Calu3 (cell line): ENCODE results near the gene NHERF2. TPM values are rescaled to one million over a fixed set of nuclear protein-coding genes. Genes with fewer than 3 reads are reported as not detected.

Experiments used
- BruUV-seq: library from RNA; stranded (reverse); fragments of 400-500 nt; replicated peaks from 2 replicates; lab custom pipeline; 2021; lab: Mats Ljungman, UMichigan
- CTCF ChIA-PET: fragments of 300-600 bp; sonication (Branson Sonifier 250); formaldehyde crosslinking; loops from one replicate; lab custom pipeline; 2022; ENCODE audit warnings: antibody characterized with exemption; lab: Charles Lee
- DNase-seq: peaks from one replicate; pipeline ENCODE4 v3.0.0; 2022
- H3K27ac Mint-ChIP-seq: one replicate; pipeline ENCODE4 v1.8.0; 2022; ENCODE audit warnings: mixed read lengths; ENCODE audit not compliant: unreplicated experiment
- H3K27me3 Mint-ChIP-seq: one replicate; pipeline ENCODE4 v1.8.0; 2022; ENCODE audit warnings: mixed read lengths; ENCODE audit not compliant: unreplicated experiment
- H3K36me3 Mint-ChIP-seq: one replicate; pipeline ENCODE4 v1.8.0; 2022; ENCODE audit warnings: mild to moderate bottlenecking, moderate library complexity, mixed read lengths; ENCODE audit not compliant: insufficient read depth, unreplicated experiment
- H3K4me1 Mint-ChIP-seq: one replicate; pipeline ENCODE4 v1.8.0; 2022; ENCODE audit warnings: mild to moderate bottlenecking, low read depth, mixed read lengths; ENCODE audit not compliant: unreplicated experiment
- H3K4me3 Mint-ChIP-seq: one replicate; pipeline ENCODE4 v1.8.0; 2022; ENCODE audit warnings: mild to moderate bottlenecking, low read depth, moderate library complexity, mixed read lengths; ENCODE audit not compliant: unreplicated experiment
- H3K9me3 Mint-ChIP-seq: one replicate; pipeline ENCODE4 v1.8.0; 2022; ENCODE audit warnings: low read depth, mixed read lengths; ENCODE audit not compliant: unreplicated experiment
- CTCF ChIP-seq: fragments of 200-600 bp; IDR thresholded peaks from one replicate; pipeline ENCODE4 v1.8.0; 2022; ENCODE audit warnings: antibody characterized with exemption; ENCODE audit not compliant: unreplicated experiment
- intact Hi-C: fragments of 100-400 bp; cut with micrococcal nuclease; formaldehyde crosslinking; loops from one replicate; pipeline ENCODE4 v1.10.0; 2022; ENCODE audit not compliant: unreplicated experiment
- total RNA-seq: library from RNA; stranded (reverse); gene quantifications from 2 replicates; pipeline ENCODE4 v1.2.3, GENCODE V29; 2022

Gene NHERF2
- total RNA-seq, 1 experiment from 2014 or later, result 15.7 TPM

GRCh38 chr16:1982013-1982433 lies 44.7 kb upstream of the NHERF2 start:
- H3K36me3 Mint-ChIP-seq, result peaks cover 94% of the 10 kb centered on the region
- peaks cover 31% of the 10 kb centered on the region for H3K4me1 Mint-ChIP-seq
- BruUV-seq, result no TSS peak
- peak; percentile 91 for DNase-seq
- H3K4me3 Mint-ChIP-seq, result peak overlapping the region; percentile 87
- no peaks in the 10 kb centered on the region for H3K27me3 Mint-ChIP-seq
- no peak for TF ChIP-seq CTCF
- H3K9me3 Mint-ChIP-seq, result no peaks in the 10 kb centered on the region
- intact Hi-C loops, result no loop called here
- CTCF ChIA-PET, result interaction anchor here (0.5 to 1.0 kb wide), 4 partner anchors 17 to 569 kb away, joined by 3 to 6 read pairs (median 5); partner anchors contain the start of gene RPS2
- H3K27ac Mint-ChIP-seq, result peak overlapping the region; percentile 87

DNA sequence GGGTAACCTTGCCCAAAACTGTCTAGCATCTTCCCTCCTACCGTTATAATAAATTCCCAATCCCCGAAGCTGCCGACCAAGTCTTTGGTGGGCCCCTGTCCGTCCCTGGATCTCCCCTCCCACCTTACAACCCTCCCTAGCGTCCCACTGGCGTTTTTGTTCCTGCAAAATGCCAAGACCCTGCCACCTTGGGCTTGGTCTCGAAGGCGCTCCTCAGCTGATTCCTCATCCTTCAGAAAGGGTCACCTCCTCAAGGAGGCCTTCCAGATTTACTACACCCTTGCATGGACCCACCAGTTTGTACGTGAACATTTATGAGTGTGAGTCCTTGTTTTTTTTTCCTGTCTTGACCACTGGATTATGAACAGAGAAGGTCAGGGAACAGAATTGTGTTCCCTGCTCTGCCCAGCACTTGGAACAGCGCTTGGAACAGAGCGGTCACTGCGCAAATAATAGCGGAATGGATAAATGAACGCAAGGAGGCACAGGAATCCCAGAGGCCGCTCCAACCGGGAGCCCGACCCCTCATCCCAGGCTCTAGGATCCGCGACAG lies 43.6 kb upstream of the NHERF2 start:
- CTCF ChIA-PET, result interaction anchor here (1.4 kb wide), 1 partner anchor 11 kb away, joined by 4 read pairs; the partner anchor contains the start of gene TBL3
- Mint-ChIP-seq H3K9me3 (no peaks in the 10 kb centered on the region), H3K4me3 (peak overlapping the region; percentile 87), H3K27me3 (no peaks in the 10 kb centered on the region), H3K4me1 (peaks cover 31% of the 10 kb centered on the region), H3K27ac (peak overlapping the region; percentile 87), H3K36me3 (peaks cover 89% of the 10 kb centered on the region)
- DNase-seq, result no peak
- intact Hi-C loops, result no loop called here
- BruUV-seq, result no TSS peak
- no peak for TF ChIP-seq CTCF

- H3K27me3 Mint-ChIP-seq, result no peaks in the 10 kb centered on the region
- H3K27ac Mint-ChIP-seq, result peak within 1 kb of the TSS; percentile 87
- intact Hi-C loops, result no loop called here
- peak; percentile 55 for TF ChIP-seq CTCF
- CTCF ChIA-PET, result interaction anchor here (0.6 to 1.4 kb wide), 2 partner anchors 12 to 353 kb away, joined by 3 to 4 read pairs; partner anchors contain the start of gene TBL3
- peaks cover 31% of the 10 kb centered on the region for H3K4me1 Mint-ChIP-seq
- DNase-seq, result peak; percentile 98
- peaks cover 89% of the 10 kb centered on the region for H3K36me3 Mint-ChIP-seq
- peak within 1 kb of the TSS; percentile 87 for H3K4me3 Mint-ChIP-seq
- H3K9me3 Mint-ChIP-seq, result no peaks in the 10 kb centered on the region
- no TSS peak for BruUV-seq
Observed at GRCh38 chr16:1983544-1984346, 43.0 kb upstream of the NHERF2 start, which contains the start of gene GFER. TSS of gene GFER (plus strand) at chr16:1984193. CDS start at chr16:1984219, 26 bp downstream.

DNA sequence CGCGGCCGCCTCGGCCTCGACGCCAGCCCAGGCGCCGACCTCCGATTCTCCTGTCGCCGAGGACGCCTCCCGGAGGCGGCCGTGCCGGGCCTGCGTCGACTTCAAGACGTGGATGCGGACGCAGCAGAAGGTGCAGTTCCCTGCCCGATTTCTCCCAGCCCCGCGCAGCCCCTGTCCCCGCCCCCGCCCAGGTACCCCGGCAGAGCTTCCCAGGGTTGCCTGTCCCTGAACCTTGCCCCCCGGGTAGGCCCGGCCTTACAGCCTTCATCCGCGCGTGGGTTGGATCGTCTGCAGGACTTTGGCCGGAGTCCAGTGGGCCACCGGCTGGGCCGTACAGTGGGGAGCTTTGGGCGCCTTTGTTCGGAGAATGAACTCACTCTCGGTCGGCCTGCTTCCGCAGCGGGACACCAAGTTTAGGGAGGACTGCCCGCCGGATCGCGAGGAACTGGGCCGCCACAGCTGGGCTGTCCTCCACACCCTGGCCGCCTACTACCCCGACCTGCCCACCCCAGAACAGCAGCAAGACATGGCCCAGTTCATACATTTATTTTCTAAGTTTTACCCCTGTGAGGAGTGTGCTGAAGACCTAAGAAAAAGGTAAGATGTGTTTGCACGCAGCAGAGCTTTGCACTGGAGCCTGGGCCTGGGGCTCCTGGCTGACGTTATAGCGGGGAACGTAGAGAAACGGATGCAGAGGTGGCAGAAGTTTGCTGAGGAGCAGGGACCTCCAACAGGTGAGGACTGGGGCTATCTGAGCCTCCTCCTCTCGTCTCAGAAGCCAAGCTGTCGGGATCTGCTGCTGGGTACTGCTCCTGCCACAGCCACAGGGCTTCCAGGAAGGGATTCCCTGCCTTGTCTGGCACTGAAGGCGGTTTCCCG lies 42.1 kb upstream of the NHERF2 start:
- Mint-ChIP-seq H3K4me3 (peak overlapping the region; percentile 87), H3K36me3 (peaks cover 81% of the 10 kb centered on the region), H3K27ac (peak overlapping the region; percentile 61), H3K4me1 (peaks cover 31% of the 10 kb centered on the region), H3K9me3 (no peaks in the 10 kb centered on the region), H3K27me3 (no peaks in the 10 kb centered on the region)
- CTCF ChIA-PET, result interaction anchor here (0.6 to 1.4 kb wide), 4 partner anchors 9 to 353 kb away, joined by 3 to 4 read pairs (median 4); partner anchors contain the start of gene TBL3
- BruUV-seq, result TSS peak; percentile 46
- intact Hi-C loops, result no loop called here
- TF ChIP-seq CTCF, result no peak
- DNase-seq, result no peak
